HPDE6-E6E7 (cell line): ENCODE data around the gene MYMX.
"Not testable (repeated sequence)": the region's sequence is repeated elsewhere in the genome, so short reads cannot be mapped to it uniquely, and the experiment has no call there.

Experiments
- DNase-seq: peaks from one replicate; pipeline ENCODE4 v3.0.0; 2011; ENCODE audit warnings: missing footprints; ENCODE audit errors: extremely low spot score

The MYMX gene

DNA sequence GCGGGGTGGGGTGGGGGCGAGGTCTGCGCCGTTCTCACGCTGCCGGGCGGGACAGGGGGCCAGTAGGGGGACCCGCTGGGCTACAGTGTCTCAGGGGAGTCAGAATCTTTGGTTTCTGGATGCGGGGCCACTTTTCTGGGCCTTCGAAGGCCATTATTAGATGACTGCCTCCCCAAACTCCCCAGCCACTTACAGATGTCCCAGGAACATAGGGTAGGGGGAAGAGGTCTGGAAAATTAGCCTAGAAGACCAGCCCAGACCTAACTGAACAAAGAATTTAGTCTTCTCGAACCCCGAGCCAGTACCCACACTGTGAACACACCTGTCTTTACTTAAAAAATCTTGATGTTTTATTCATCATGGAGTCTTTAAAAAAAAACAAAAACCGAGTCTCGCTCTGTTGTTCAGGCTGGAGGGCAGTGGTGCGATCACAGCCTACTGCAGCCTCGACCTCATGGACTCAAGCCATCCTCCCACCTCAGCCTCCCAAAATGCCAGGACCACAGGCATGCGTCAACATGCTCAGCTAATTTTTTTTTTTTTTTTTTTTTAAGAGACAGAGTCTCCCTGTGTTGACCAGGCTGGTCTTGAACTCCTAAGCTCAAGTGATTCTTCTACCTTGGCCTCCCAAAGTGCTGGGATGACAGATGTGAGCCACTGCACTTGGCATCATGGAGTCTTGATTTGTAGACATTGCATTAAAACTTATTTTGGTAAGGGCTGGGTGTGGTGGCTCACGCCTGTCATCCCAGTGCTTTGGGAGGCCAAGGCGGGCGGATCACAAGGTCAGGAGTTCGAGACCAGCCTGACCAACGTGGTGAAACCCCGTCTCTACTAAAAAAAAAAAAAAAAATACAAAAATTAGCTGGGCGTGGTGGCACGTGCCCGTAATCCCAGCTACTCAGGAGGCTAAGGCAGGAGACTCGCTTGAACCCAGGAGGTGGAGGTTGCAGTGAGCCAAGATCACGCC lies 3.4 kb downstream of the MYMX start:
- DNase-seq: no peak

DNA sequence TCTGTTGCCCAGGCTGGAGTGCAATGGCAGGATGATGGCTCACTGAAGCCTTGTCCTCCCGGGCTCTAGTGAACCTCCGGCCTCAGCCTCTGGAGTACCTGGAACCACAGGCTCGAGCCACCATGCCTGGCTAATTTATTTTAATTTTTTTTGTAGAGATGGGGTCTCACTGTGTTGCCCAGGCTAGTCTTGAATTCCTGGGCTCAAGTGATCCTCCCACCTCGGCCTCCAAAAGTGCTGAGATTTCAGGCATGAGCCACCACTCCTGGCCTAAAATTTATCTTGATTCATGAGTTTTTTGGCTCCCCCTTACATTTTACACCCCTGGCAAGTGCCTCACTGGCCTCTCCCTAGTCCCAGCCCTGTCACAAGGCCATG lies 4.2 kb downstream of the MYMX start:
- DNase-seq: no peak

DNA sequence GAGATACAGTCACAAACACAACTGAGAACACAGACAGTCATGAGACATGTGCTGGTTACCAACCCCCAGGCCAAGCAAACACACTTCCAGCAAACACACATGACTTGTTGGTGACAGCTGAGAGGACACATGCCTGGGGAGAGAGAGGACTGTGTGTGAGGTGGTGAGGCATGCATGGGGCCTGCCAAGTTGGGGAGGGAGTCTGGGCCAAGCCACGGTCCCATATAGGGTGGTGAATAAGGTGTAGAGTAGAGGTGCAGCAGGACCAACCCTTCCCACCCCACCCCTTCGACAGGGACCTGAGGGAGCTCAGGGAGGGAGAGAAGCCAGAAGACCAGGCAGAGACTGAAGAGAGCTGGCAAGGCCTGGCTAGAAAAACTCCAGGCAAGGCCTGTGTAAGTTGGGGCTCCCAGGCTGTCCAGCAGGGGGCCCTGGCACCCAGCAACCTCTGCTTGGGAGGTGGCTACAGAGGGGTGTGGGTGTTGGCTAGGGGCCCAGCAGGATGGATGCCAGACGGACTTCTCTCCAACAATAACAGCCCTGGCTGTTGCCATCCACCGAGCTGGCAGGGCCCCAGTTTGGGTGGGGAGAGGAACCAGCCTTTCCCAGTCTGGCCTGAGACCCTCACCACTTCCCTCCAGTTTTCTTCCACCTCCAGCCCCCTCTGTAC lies 4.7 kb downstream of the MYMX start:
- peak; percentile 82 for DNase-seq

DNA sequence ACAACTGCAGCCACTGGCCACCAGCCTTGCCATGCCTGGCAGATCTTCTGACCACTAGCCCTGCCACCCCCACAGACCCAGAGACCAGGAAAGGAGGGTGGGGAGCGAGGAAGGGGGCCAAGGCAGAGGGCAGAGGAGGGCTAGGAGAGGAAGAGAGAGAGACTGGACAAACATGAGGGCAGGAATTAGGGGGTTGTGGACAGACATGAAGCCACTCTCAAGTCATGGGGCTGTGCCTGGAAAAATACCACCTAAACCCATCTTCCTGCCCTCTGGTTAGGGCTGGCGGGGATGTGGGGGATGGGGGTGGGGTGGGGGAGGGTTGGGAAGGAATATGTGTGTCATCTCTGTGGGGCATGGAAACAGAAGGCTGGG lies 5.2 kb downstream of the MYMX start:
- DNase-seq: no peak

DNA sequence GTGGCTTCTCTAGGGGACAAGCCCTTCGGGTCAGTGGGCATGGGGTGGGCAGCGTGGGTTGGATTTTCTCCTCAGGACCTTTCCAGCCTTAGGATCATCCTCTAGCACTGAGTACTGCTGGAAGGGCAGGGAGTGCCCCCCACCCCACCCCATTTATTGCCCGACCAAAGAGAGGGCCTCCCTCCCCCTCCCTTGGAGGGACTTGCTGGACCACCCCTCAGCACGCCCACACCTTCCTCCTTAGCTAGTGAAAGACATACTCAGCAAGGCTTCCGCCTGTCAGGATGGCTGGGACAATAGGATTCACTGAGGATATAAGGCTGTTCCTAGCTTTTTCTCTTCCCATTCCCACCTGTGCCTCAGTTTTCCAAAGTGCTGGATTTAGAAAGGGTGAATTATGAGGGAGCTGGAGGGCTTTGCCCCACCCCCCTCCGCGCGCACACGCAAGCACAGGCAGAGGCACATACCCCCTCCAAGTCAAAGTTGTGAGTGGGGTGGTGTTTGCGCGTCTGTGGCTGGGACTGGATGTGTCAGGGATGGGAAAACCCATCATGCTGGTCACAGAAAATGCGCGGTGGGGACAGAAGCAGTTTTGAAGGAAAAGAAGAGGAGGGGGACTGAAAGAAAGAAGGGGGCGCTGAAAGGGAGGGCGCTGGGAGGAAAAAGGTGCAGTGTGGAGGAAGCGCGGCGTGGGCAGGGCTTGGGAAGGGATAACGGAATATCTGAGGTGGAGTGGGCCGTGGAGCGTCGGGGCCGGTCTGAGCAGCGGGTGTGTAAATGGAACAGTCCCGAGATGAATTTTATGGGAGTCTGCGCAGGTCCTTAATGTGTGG lies 6.0 kb downstream of the MYMX start:
- no peak for DNase-seq

GRCh38 chr6:44223319-44224028 lies 6.7 kb downstream of the MYMX start, which contains the start of gene SLC29A1:
Gene SLC29A1, plus strand, starts transcription at chr6:44223595. Its CDS starts 3,719 bp downstream, at chr6:44227314.
- DNase-seq: peak; percentile 81

DNA sequence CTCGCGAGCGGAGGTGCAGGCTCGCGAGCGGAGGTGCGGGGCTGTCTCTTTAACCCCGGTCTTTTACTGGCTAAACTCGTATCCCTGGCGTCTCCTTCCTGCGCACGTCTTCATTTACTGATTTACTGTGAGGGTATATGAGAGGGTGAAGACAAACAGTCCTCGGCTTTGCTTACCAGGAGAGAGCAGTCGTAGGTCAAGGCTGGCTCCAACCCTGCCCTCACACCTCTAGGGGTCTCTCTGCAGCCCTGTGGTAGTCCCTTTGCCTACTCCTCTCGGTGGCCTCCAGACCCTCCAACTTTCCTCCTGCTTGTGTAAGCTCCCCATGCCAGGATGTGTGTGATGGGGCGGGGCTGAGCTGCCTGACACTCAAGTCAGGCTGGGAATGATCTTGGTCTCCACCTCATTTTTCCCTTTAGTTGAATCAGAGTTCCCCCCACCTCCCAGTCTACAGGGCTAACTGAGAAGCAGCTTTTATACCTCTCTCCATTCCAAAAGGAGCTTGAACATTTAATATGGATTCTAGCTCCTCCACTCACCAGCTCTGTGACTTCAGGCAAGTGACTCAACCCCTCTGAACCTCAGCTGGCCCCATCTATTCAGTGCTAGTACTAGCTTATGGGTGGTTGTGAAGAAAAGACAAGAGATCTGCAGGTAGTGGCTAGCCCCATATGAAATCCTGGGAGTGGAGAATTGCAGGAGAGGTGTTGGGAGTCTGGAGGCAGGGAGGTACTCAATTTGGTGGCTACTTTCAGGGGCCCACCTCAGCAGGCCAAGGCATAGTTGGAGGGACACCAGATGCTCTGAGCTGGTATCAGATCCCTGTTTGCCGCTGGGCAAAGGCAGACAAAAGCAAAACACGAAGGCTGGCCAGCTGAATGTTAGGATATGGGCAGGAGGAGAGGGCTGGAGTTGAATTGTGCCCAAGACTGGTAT lies 7.6 kb downstream of the MYMX start:
- DNase-seq: no peak

GRCh38 chr6:44224965-44225305 lies 8.2 kb downstream of the MYMX start:
- no peak for DNase-seq

GRCh38 chr6:44225579-44226325 lies 9.0 kb downstream of the MYMX start:
- DNase-seq: no peak

DNA sequence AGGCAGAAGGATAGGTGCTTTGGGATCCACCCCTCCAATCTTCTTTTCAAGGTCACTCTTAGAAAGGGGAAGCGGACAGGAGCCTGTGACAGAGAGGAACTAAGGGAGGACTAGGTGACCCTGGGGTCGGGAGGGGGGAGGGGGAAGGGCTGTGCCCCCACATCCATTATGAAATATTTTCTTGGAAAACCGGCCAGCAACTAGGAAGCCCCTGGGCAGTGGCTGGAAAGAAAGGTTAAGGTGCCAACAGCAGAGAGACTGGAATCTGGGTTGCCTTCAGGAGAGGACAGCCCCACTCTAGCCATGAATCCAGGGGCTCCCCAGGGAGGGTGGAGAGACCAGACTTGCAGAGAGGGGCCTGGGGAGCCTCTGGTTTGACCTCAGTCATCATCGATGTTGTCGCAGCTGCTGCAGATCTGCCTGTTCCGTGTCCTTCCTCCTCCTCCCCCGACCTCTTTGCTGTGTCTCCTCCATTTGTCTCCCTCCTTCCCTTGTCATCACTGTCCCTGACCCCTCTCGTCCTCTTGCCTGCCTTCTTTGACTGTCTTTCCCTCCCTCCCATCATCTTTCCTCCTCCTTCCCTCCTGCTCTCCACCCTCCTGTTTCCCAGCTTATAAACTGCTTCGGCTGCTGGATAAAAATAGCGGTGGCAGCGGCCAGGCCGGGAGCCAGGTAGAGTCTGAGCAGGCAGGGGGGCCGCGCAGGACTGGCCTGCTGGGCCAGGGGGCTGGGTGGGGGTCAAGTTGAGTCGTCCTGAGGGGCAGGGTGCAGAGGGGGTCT lies 9.8 kb downstream of the MYMX start:
- DNase-seq: no peak

DNA sequence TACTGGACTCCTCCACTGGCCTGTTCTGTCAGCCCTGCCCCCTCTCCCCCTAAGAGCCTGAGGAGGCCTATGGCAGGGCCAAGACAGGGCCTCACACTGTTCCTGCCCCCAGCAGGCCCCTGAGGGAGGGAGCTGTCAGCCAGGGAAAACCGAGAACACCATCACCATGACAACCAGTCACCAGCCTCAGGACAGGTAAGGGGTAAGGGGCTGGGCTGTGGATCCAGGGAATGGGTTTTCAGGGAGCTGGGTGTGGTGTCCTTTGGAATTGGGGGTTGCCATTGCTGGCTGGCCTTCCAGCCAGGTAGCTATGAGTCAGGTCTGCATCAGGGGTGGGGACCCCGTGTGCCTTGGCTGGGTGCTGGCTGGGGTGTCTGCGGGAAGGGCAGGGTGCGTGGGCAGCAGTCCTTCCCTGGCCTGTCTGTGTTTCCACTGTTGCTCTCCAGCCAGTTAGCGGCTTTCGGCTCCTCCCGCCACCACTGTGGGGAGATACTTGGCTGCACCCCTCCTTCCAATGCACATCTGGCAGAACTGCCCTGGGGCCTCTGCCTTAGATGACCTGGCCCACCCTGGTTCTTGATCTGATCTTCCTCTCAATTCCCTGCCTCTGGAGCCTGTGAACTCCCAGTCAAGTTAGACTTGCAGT lies 10.5 kb downstream of the MYMX start:
- no peak for DNase-seq

GRCh38 chr6:44228031-44228430 lies 11.3 kb downstream of the MYMX start:
- no peak for DNase-seq

GRCh38 chr6:44228433-44228832 lies 11.7 kb downstream of the MYMX start:
- DNase-seq: no peak

GRCh38 chr6:44228836-44229235 lies 12.1 kb downstream of the MYMX start:
- DNase-seq: no peak

- DNase-seq: no peak
Observed at GRCh38 chr6:44229376-44230033, 12.8 kb downstream of the MYMX start.

DNA sequence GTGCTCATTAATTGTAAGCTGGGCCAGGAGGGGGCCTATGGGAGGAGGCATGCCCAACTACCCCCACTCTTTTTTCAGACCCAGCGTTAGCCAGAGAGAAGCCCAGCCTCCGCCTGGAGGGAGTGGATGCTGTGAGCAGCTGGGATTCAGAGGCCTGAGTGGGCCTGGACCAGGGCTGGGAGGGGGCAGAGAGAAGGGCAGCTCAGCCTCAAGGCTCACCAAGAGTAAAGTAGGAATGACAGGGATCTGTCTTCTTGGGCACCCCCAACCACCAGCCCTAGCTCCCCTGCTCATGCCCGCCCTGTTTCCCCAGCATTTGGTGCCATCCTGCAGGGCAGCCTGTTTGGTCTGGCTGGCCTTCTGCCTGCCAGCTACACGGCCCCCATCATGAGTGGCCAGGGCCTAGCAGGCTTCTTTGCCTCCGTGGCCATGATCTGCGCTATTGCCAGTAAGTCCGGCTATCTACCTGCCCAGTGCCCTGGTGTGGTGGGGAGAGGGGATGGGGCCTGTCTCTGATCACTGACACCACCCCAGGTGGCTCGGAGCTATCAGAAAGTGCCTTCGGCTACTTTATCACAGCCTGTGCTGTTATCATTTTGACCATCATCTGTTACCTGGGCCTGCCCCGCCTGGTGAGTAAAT lies 13.4 kb downstream of the MYMX start:
- no peak for DNase-seq

- DNase-seq: not testable (repeated sequence)
Observed at GRCh38 chr6:44231426-44231825, 14.7 kb downstream of the MYMX start.
